LNCaP clone FGC (cell line): ENCODE results near the gene AGR3.

Experiments used
- DNase-seq: peaks from one replicate; pipeline ENCODE4 v3.0.0-alpha.2; 2011; ENCODE audit warnings: low read depth
- H3K4me3 ChIP-seq: 2 replicates; pipeline ENCODE4 v1.5.1; 2011; ENCODE audit warnings: mild to moderate bottlenecking, low read depth, low read length, control low read depth
- CTCF ChIP-seq: IDR thresholded peaks from 2 replicates; pipeline ENCODE4 v1.5.1; 2012; ENCODE audit warnings: mild to moderate bottlenecking; ENCODE audit not compliant: control insufficient read depth, insufficient read depth; ENCODE audit errors: extremely low read depth

AGR3 gene

GRCh38 chr7:16915405-16915804 is 33.6 kb upstream of the AGR3 start:
- H3K4me3 ChIP-seq, result no peak overlapping the region
- TF ChIP-seq CTCF, result no peak
- no peak for DNase-seq

- no peak overlapping the region for H3K4me3 ChIP-seq
- no peak for TF ChIP-seq CTCF
Measured at GRCh38 chr7:16914771-16915170, 33.0 kb upstream of the AGR3 start.

GRCh38 chr7:16913643-16914042 is 31.9 kb upstream of the AGR3 start:
- DNase-seq, result no peak
- no peak overlapping the region for H3K4me3 ChIP-seq
- TF ChIP-seq CTCF, result no peak

More at GRCh38 chr7:16914771-16915170, 33.0 kb upstream of the AGR3 start:
- no peak for DNase-seq

- no peak for TF ChIP-seq CTCF
- DNase-seq, result no peak
Measured at GRCh38 chr7:16912540-16912939, 30.8 kb upstream of the AGR3 start.

GRCh38 chr7:16908561-16908960 is 26.8 kb upstream of the AGR3 start:
- no peak for TF ChIP-seq CTCF
- no peak for DNase-seq
- no peak overlapping the region for H3K4me3 ChIP-seq

More at GRCh38 chr7:16912540-16912939, 30.8 kb upstream of the AGR3 start:
- H3K4me3 ChIP-seq, result no peak overlapping the region

- TF ChIP-seq CTCF, result no peak
- no peak overlapping the region for H3K4me3 ChIP-seq
- peak; percentile 74 for DNase-seq
Measured at GRCh38 chr7:16905300-16906044, 23.7 kb upstream of the AGR3 start.

- TF ChIP-seq CTCF, result no peak
- H3K4me3 ChIP-seq, result no peak overlapping the region
- no peak for DNase-seq
Measured at GRCh38 chr7:16904076-16904475, 22.3 kb upstream of the AGR3 start.
